Ishikawa (cell line): Measurements from ENCODE around the gene IQCH.

Experiments
- CREB1 ChIP-seq: IDR thresholded peaks from 2 replicates; pipeline ENCODE4 v1.6.1; 2012; ENCODE audit warnings: low read depth
- EP300 ChIP-seq: IDR thresholded peaks from 2 replicates; pipeline ENCODE4 v1.6.1; 2012; ENCODE audit warnings: borderline replicate concordance
- RAD21 ChIP-seq: IDR thresholded peaks from 2 replicates; pipeline ENCODE4 v1.6.1; 2012; ENCODE audit warnings: low read depth
- TAF1 ChIP-seq: IDR thresholded peaks from 2 replicates; pipeline ENCODE4 v1.6.1; 2012; ENCODE audit warnings: low read depth, mild to moderate bottlenecking
- YY1 ChIP-seq: IDR thresholded peaks from 2 replicates; pipeline ENCODE4 v1.6.1; 2012; ENCODE audit warnings: low read depth
- ZBTB7A ChIP-seq: IDR thresholded peaks from 2 replicates; pipeline ENCODE4 v1.6.1; 2012; ENCODE audit warnings: low read depth

DNA sequence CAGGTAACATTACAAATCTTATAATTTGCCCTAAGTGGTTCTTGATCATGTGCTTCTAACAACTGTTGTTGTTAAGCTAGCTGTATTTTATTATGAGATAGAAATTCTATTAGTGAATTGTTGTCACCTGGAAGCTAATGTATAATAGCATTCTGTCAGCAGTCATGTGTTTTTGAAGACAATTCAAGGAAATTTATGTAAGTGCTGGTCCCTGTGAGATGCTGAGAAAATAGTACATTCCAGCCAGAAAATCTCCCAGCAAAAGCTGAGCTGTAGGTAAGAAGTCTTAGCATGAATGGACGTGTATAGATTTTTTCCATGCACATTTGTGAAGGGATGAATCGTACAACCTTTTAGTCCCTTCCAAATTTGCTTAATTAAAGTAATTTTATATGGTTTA lies 146.3 kb downstream of the IQCH start:
- TF ChIP-seq RAD21: no peak
- no peak for TF ChIP-seq CREB1
- no peak for TF ChIP-seq ZBTB7A
- no peak for TF ChIP-seq YY1
- no peak for TF ChIP-seq EP300
- no peak for TF ChIP-seq TAF1
